Measurements from ENCODE around the gene NEK3. TPM values are rescaled to one million over a fixed set of nuclear protein-coding genes. Genes with fewer than 3 reads are reported as not detected.

The NEK3 gene
- total and polyA plus RNA-seq, 2 experiments from 2014 or later = 8.9 to 11.1 TPM

GRCh38 chr13:52127378-52127777 lies 32.0 kb downstream of the NEK3 start:
- no peak for TF ChIP-seq EZH2 (IDR thresholded peaks at IDR 0.05; ENCODE audit: insufficient read depth, poor library complexity, severe bottlenecking)
- TF ChIP-seq EZH2phosphoT487 (IDR thresholded peaks at IDR 0.05; ENCODE audit: insufficient read depth, low read depth) = no peak
- 13 to 17% methylated on average over 6 of the region's 6 CpGs for WGBS, 2 experiments (ENCODE audit: low coverage in 1 of 2, low lambda C conversion rate in 2 of 2, missing lambda C conversion rate in 2 of 2)
- DNase-seq = peak; percentile 37

GRCh38 chr13:52125547-52125946 lies 33.9 kb downstream of the NEK3 start:
- Histone ChIP-seq H3K9ac (no peak overlapping the region), H3K36me3 (ENCODE audit: low read depth) (no peaks in the 10 kb centered on the region), H3K79me2 (ENCODE audit: insufficient read depth) (no peaks in the 10 kb centered on the region), H3F3A (ENCODE audit: insufficient read depth) (0 out of 2 replicates have a peak, but pooled peaks cover 4% of the 10 kb centered on the region), H3K4me1 (ENCODE audit: insufficient read depth) (no peaks in the 10 kb centered on the region; the same call in 1 of the 2 replicates), H3K9me3 (ENCODE audit: low read depth) (no peaks in the 10 kb centered on the region), H3K27ac (no peak overlapping the region), H2AFZ (no peak overlapping the region), H3K4me2 (ENCODE audit: unreplicated experiment) (no peak overlapping the region), H4K20me1 (ENCODE audit: insufficient read depth) (no peaks in the 10 kb centered on the region), H3K27me3 (replicated peaks; ENCODE audit: insufficient read depth) (peaks cover 5% of the 10 kb centered on the region; the same call in 1 of the 2 replicates), H3K4me3 (no peak overlapping the region), H3K9me2 (ENCODE audit: insufficient read depth) (no peaks in the 10 kb centered on the region)
- TF ChIP-seq EZH2phosphoT487 (IDR thresholded peaks at IDR 0.05; ENCODE audit: insufficient read depth, low read depth) (no peak), EZH2 (IDR thresholded peaks at IDR 0.05; ENCODE audit: insufficient read depth, poor library complexity, severe bottlenecking) (no peak)
- in situ Hi-C loops (cut with MboI) = loop anchor here (10.0 to 25.0 kb wide), 3 partner anchors 121 to 688 kb away; no protein-coding TSS in a partner anchor
- 73 to 94% methylated on average over 3 of the region's 3 CpGs for WGBS, 2 experiments (ENCODE audit: low coverage in 1 of 2, low lambda C conversion rate in 2 of 2, missing lambda C conversion rate in 2 of 2)
- no peak for DNase-seq

More at GRCh38 chr13:52127378-52127777, 32.0 kb downstream of the NEK3 start:
- Histone ChIP-seq H3K4me2 (ENCODE audit: unreplicated experiment) (peak overlapping the region; percentile 89), H3K4me3 (no peak overlapping the region; the same call in 1 of the 2 replicates), H3K9me3 (ENCODE audit: low read depth) (no peaks in the 10 kb centered on the region), H3K36me3 (ENCODE audit: low read depth) (0 out of 2 replicates have a peak, but pooled peaks cover 5% of the 10 kb centered on the region), H3K9ac (no peak overlapping the region), H3K27ac (no peak overlapping the region), H3K27me3 (replicated peaks; ENCODE audit: insufficient read depth) (no peaks in the 10 kb centered on the region; the same call in 1 of the 2 replicates), H3K9me2 (ENCODE audit: insufficient read depth) (no peaks in the 10 kb centered on the region), H3K4me1 (ENCODE audit: insufficient read depth) (no peaks in the 10 kb centered on the region; the same call in 1 of the 2 replicates), H2AFZ (peak overlapping the region; percentile 86; the same call in 1 of the 2 replicates), H3F3A (ENCODE audit: insufficient read depth) (0 out of 2 replicates have a peak, but pooled peaks cover 4% of the 10 kb centered on the region), H3K79me2 (ENCODE audit: insufficient read depth) (no peaks in the 10 kb centered on the region), H4K20me1 (ENCODE audit: insufficient read depth) (no peaks in the 10 kb centered on the region)
- in situ Hi-C loops (cut with MboI) = loop anchor here (10.0 to 25.0 kb wide), 3 partner anchors 123 to 690 kb away; no protein-coding TSS in a partner anchor

DNA sequence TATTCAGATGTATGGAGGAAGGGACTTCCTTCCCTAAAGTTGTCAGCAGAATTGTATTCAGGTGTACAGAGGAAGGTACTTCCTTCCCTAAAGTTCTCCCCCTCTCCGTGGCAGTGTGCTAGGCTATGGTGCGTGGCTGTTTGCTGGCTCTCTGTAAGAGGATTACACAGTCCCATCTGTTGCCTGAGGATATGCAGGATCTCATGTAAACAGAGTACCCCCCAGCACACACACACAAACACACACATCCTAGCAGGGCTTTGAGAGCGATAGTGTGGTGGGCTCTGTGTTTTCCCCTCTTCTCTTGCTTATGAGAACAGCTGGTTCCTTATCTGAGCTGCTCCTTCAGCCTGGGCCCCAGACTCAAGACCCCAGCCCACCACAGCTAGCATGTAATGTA lies 40.8 kb downstream of the NEK3 start:
- no peak for DNase-seq
- no peak overlapping the region for H3K9ac ChIP-seq
- no peaks in the 10 kb centered on the region for H3F3A ChIP-seq (ENCODE audit: insufficient read depth)
- no peak overlapping the region for H2AFZ ChIP-seq
- no peaks in the 10 kb centered on the region for H3K4me1 ChIP-seq (ENCODE audit: insufficient read depth)
- H3K9me3 ChIP-seq (ENCODE audit: low read depth) = no peaks in the 10 kb centered on the region
- no peaks in the 10 kb centered on the region for H3K36me3 ChIP-seq (ENCODE audit: low read depth)
- peaks cover 25% of the 10 kb centered on the region for H3K27me3 ChIP-seq (replicated peaks; ENCODE audit: insufficient read depth)
- H3K9me2 ChIP-seq (ENCODE audit: insufficient read depth) = no peaks in the 10 kb centered on the region
- 48 to 57% methylated on average over 3 of the region's 3 CpGs for WGBS, 2 experiments (ENCODE audit: low coverage in 1 of 2, low lambda C conversion rate in 2 of 2, missing lambda C conversion rate in 2 of 2)
- H3K4me3 ChIP-seq = no peak overlapping the region
- no peak for TF ChIP-seq EZH2phosphoT487 (IDR thresholded peaks at IDR 0.05; ENCODE audit: insufficient read depth, low read depth)
- TF ChIP-seq EZH2 (IDR thresholded peaks at IDR 0.05; ENCODE audit: insufficient read depth, poor library complexity, severe bottlenecking) = no peak
- H3K79me2 ChIP-seq (ENCODE audit: insufficient read depth) = no peaks in the 10 kb centered on the region
- H3K4me2 ChIP-seq (ENCODE audit: unreplicated experiment) = no peak overlapping the region
- in situ Hi-C loops (cut with MboI) = no loop called here
- no peak overlapping the region for H3K27ac ChIP-seq
- no peaks in the 10 kb centered on the region for H4K20me1 ChIP-seq (ENCODE audit: insufficient read depth)

GRCh38 chr13:52118095-52118494 lies 41.3 kb downstream of the NEK3 start:
- 80 to 81% methylated on average over 2 of the region's 2 CpGs for WGBS, 2 experiments (ENCODE audit: low coverage in 1 of 2, low lambda C conversion rate in 2 of 2, missing lambda C conversion rate in 2 of 2)
- Histone ChIP-seq H3K9me3 (ENCODE audit: low read depth) (no peaks in the 10 kb centered on the region), H3K9me2 (ENCODE audit: insufficient read depth) (no peaks in the 10 kb centered on the region), H3K4me3 (no peak overlapping the region), H3K4me2 (ENCODE audit: unreplicated experiment) (no peak overlapping the region), H3K79me2 (ENCODE audit: insufficient read depth) (no peaks in the 10 kb centered on the region), H3K36me3 (ENCODE audit: low read depth) (no peaks in the 10 kb centered on the region), H3K4me1 (ENCODE audit: insufficient read depth) (no peaks in the 10 kb centered on the region), H3F3A (ENCODE audit: insufficient read depth) (no peaks in the 10 kb centered on the region), H2AFZ (no peak overlapping the region), H3K27me3 (replicated peaks; ENCODE audit: insufficient read depth) (peaks cover 25% of the 10 kb centered on the region), H4K20me1 (ENCODE audit: insufficient read depth) (no peaks in the 10 kb centered on the region), H3K27ac (no peak overlapping the region), H3K9ac (no peak overlapping the region)
- in situ Hi-C loops (cut with MboI) = no loop called here
- DNase-seq = no peak
- TF ChIP-seq EZH2phosphoT487 (IDR thresholded peaks at IDR 0.05; ENCODE audit: insufficient read depth, low read depth) (no peak), EZH2 (IDR thresholded peaks at IDR 0.05; ENCODE audit: insufficient read depth, poor library complexity, severe bottlenecking) (no peak)
